Activated CD8-positive, alpha-beta T cell treated with anti-CD3 and anti-CD28 coated beads for 36 hours (primary cell): ENCODE measurements around the gene SLC25A52. TPM values are rescaled to one million over a fixed set of nuclear protein-coding genes. Genes with fewer than 3 reads are reported as not detected.

Source experiments
- ATAC-seq: fragments of 200-7000 bp; cut with Tn5 transposase; one replicate; pipeline ENCODE4 v1.10.0; 2021; ENCODE audit warnings: mild to moderate bottlenecking, moderate library complexity
- CTCF ChIA-PET: fragments of 350-600 bp; sonication (Branson Sonifier 250); formaldehyde crosslinking; loops from one replicate; lab custom pipeline; 2021; ENCODE audit warnings: antibody characterized with exemption; lab: Charles Lee
- POLR2A ChIA-PET: fragments of 350-600 bp; sonication (Branson Sonifier 250); formaldehyde crosslinking; loops from one replicate; lab custom pipeline; 2021; ENCODE audit warnings: antibody characterized with exemption; lab: Charles Lee
- DNase-seq: peaks from one replicate; pipeline ENCODE4 v3.0.0-alpha.2; 2020
- H3K27ac Mint-ChIP-seq: one replicate; pipeline ENCODE4 v1.8.0; 2021; ENCODE audit warnings: mild to moderate bottlenecking, mixed read lengths
- H3K27me3 Mint-ChIP-seq: one replicate; pipeline ENCODE4 v1.8.0; 2021; ENCODE audit warnings: mixed read lengths
- H3K36me3 Mint-ChIP-seq: one replicate; pipeline ENCODE4 v1.8.0; 2021; ENCODE audit warnings: low read depth, mixed read lengths
- H3K4me1 Mint-ChIP-seq: one replicate; pipeline ENCODE4 v1.8.0; 2021; ENCODE audit warnings: low read depth, mixed read lengths
- H3K4me3 Mint-ChIP-seq: one replicate; pipeline ENCODE4 v1.8.0; 2021; ENCODE audit warnings: mild to moderate bottlenecking, moderate library complexity, mixed read lengths
- H3K9me3 Mint-ChIP-seq: one replicate; pipeline ENCODE4 v1.8.0; 2021; ENCODE audit warnings: mixed read lengths
- intact Hi-C: fragments of 100-400 bp; cut with micrococcal nuclease; formaldehyde crosslinking; loops from one replicate; pipeline ENCODE4 v1.10.0; 2022
- total RNA-seq, 2 experiments: library from RNA; stranded (reverse); gene quantifications; one replicate each; pipeline ENCODE4 v1.2.3, GENCODE V29; 2021
- TF ChIP-seq, protein P1 (sequence below): fragments of 200-600 bp; IDR thresholded peaks from one replicate; pipeline ENCODE4 v1.8.0; 2022; ENCODE audit warnings: antibody characterized with exemption, mild to moderate bottlenecking

SLC25A52 gene
- total RNA-seq, 2 experiments from 2014 or later, result not detected

DNA sequence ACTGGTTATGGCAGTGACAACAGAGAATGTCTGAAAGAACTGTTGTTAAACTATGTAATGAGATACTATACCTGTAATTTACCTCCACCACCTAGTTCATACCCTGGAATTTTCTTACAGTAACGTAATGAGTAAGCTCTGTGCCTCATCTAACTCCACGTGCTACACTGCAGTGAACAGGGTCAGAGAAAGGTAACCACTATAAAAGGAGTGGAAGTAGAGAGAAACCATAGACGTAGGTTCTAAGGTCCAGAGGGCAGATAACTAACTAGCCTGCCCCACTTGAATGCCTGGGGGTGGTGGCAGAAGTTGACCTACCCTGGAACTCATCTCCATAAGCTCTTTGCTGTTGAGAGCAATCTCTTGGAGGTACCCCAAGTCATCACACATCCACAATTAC lies 44.3 kb downstream of the SLC25A52 start:
- Mint-ChIP-seq H3K9me3 (peaks cover 8% of the 10 kb centered on the region), H3K4me1 (no peaks in the 10 kb centered on the region), H3K4me3 (no peak overlapping the region), H3K36me3 (no peaks in the 10 kb centered on the region), H3K27ac (no peak overlapping the region), H3K27me3 (no peaks in the 10 kb centered on the region)
- intact Hi-C loops, result no loop called here
- DNase-seq (no peak), ATAC-seq (no peak)
- CTCF ChIA-PET, result no interaction called here
- TF ChIP-seq, protein P1, sequence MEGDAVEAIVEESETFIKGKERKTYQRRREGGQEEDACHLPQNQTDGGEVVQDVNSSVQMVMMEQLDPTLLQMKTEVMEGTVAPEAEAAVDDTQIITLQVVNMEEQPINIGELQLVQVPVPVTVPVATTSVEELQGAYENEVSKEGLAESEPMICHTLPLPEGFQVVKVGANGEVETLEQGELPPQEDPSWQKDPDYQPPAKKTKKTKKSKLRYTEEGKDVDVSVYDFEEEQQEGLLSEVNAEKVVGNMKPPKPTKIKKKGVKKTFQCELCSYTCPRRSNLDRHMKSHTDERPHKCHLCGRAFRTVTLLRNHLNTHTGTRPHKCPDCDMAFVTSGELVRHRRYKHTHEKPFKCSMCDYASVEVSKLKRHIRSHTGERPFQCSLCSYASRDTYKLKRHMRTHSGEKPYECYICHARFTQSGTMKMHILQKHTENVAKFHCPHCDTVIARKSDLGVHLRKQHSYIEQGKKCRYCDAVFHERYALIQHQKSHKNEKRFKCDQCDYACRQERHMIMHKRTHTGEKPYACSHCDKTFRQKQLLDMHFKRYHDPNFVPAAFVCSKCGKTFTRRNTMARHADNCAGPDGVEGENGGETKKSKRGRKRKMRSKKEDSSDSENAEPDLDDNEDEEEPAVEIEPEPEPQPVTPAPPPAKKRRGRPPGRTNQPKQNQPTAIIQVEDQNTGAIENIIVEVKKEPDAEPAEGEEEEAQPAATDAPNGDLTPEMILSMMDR, result no peak
- POLR2A ChIA-PET, result no interaction called here

DNA sequence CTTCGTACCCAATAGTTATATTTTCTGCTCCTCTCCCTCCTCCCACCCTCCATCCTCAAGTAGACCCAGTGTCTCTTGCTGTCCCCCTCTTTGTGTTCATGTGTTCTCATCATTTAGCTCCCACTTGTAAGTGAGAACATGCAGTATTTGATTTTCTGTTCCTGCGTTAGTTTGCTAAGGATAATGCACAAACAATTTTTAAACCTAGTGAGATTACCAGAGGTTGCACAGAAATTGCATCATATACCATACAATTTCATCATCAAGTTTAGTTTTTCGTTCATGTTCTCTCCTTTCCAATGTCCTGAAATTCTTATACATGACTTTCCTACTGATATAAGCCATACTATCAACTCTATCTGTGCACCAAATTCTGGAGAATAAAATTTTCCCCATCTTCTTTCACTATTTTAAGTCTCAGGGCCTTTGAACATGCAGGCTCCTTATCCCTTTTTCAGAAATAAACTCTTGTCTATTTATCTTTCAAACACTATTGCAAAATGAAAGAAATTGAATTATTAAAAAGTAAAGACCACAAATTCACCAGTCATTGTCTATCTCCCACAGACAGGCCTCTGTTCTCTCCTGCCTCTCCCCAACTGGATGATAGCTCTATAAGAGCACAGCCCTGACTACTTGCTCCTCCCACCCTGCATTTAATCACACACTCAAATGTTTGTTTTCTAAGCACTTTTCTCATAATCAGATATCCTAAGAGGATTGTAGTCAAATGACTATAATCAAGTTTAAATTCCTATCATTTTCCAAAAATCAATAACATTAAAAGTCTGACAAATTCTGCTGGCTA lies 49.1 kb downstream of the SLC25A52 start:
- Mint-ChIP-seq H3K4me1 (no peaks in the 10 kb centered on the region), H3K36me3 (no peaks in the 10 kb centered on the region), H3K27ac (no peak overlapping the region), H3K9me3 (no peaks in the 10 kb centered on the region), H3K27me3 (no peaks in the 10 kb centered on the region), H3K4me3 (no peak overlapping the region)
- no peak for ATAC-seq
- no peak for DNase-seq
- POLR2A ChIA-PET, result no interaction called here
- CTCF ChIA-PET, result no interaction called here
- intact Hi-C loops, result no loop called here
- TF ChIP-seq, protein P1, result no peak

DNA sequence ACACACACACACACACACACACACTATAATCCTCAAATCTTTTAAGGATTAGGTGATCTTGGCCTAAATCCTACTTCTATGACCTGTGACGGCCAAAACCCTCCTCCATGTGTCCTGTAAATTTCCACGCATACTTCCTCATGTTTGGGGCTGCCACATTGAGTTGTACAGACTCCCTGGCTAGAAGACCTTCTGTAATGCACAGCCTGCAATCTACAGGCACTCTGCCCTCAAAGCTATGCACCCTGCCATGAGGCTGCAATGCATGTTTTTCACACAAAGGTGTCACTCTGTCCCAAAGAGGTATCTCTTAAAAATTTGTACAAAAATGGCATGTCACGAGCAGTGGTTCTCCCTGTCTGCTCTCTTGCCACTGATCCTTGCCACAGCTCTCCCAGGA lies 49.9 kb downstream of the SLC25A52 start:
- no peaks in the 10 kb centered on the region for H3K27me3 Mint-ChIP-seq
- H3K9me3 Mint-ChIP-seq, result no peaks in the 10 kb centered on the region
- no peak for DNase-seq
- TF ChIP-seq, protein P1, result no peak
- H3K4me1 Mint-ChIP-seq, result no peaks in the 10 kb centered on the region
- H3K36me3 Mint-ChIP-seq, result no peaks in the 10 kb centered on the region
- ChIA-PET CTCF (no interaction called here), POLR2A (no interaction called here)
- no peak overlapping the region for H3K4me3 Mint-ChIP-seq
- no peak for ATAC-seq
- intact Hi-C loops, result no loop called here
- H3K27ac Mint-ChIP-seq, result no peak overlapping the region

Other genes starting within 250 kb of the SLC25A52 start
- not detected for gene TTR, start 169.0 kb downstream of the SLC25A52 start, total RNA-seq
- 1 to 10 TPM; 1.7 to 2.4 TPM for gene B4GALT6, start 76.3 kb downstream of the SLC25A52 start, total RNA-seq
- gene TRAPPC8, start 182.2 kb upstream of the SLC25A52 start, total RNA-seq, result 10 to 100 TPM; 26.1 to 29.6 TPM